ENCODE data around the gene CUBN. TPM values are rescaled to one million over a fixed set of nuclear protein-coding genes. Genes with fewer than 3 reads are reported as not detected.

CUBN gene
- total RNA-seq, 4 donors from 2014 or later, result 13.4 to 31.0 (median 19.7) TPM

DNA sequence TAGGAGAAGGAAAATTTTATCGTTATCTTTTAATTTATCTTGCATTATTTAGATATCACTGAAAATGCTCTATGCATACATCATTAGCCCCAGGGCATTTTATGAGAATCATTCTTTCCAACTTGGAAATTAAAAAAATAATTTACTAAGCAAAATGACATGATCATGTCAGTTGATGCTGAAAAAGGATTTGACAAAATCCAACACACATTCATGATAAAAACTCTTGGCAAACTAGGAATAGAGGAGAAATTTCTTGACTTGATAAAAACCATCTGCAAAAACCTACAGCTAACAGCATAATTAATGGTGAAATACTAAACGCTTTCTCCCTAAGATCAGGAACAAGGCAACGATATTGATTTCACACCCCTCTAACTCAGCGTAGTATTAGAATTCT lies 272.2 kb downstream of the CUBN start:
- no peaks in the 10 kb centered on the region for H3K27me3 ChIP-seq
- H3K27ac ChIP-seq, result no peak overlapping the region
- peaks cover 7 to 8% of the 10 kb centered on the region in 2 donors for H3K4me1 ChIP-seq
- no peaks in the 10 kb centered on the region for H3K9me3 ChIP-seq
- 86 to 94% methylated on average over 4 of the region's 4 CpGs for WGBS, 2 donors
- no peak overlapping the region for H3K4me3 ChIP-seq (replicated peaks in 1 of 3)
- intact Hi-C loops (cut with DNase I), result no loop called here
- TF ChIP-seq, protein P1, sequence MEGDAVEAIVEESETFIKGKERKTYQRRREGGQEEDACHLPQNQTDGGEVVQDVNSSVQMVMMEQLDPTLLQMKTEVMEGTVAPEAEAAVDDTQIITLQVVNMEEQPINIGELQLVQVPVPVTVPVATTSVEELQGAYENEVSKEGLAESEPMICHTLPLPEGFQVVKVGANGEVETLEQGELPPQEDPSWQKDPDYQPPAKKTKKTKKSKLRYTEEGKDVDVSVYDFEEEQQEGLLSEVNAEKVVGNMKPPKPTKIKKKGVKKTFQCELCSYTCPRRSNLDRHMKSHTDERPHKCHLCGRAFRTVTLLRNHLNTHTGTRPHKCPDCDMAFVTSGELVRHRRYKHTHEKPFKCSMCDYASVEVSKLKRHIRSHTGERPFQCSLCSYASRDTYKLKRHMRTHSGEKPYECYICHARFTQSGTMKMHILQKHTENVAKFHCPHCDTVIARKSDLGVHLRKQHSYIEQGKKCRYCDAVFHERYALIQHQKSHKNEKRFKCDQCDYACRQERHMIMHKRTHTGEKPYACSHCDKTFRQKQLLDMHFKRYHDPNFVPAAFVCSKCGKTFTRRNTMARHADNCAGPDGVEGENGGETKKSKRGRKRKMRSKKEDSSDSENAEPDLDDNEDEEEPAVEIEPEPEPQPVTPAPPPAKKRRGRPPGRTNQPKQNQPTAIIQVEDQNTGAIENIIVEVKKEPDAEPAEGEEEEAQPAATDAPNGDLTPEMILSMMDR (IDR thresholded peaks at IDR 0.05), result no peak
- TF ChIP-seq POLR2A (IDR thresholded peaks at IDR 0.05), result no peak
- no peaks in the 10 kb centered on the region for H3K36me3 ChIP-seq
- no peak for DNase-seq

DNA sequence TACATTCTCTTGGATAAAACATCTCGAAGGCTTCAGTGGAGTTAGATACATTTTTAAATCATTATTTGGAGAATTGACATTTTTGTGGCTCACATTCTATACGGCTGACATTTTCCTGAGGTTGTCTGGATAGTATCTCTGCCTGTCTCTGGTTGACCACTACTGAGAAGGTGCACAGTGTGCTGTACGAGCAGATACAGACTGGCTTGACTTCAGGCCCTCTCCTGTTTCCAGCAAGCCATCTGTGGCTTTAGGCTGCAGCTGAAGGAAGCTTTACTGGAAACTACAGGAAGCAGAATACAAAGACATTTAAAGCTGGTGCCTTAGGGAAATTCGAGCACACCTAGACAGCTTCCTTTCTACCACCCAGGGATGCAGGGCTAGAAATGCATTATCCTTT lies 273.0 kb downstream of the CUBN start:
- WGBS, 2 donors, result 66 to 79% methylated on average over 4 of the region's 4 CpGs

DNA sequence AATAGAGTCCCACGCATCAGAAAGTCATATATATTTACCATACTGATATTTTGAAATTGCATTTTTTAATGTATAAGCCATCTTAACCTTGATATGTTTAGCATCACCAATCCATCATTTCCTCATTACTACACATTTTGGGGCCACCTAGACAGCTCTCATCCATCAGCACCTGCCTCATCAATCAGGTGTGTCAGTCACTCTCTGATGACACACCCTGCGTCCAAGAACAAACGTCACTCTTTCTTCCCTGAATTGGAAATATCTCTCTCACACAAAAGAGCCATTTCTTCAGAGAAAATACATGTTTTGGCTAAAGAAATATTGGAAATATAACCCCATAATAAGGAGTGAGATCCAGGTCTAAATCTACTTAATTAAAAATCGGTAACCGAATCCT lies 273.5 kb downstream of the CUBN start:
- Histone ChIP-seq H3K4me3 (replicated peaks in 1 of 3) (no peak overlapping the region), H3K9me3 (no peaks in the 10 kb centered on the region), H3K4me1 (peaks cover 9% of the 10 kb centered on the region in 2 donors), H3K27ac (no peak overlapping the region), H3K36me3 (no peaks in the 10 kb centered on the region), H3K27me3 (no peaks in the 10 kb centered on the region)
- TF ChIP-seq, protein P1 (IDR thresholded peaks at IDR 0.05), result no peak
- no peak for TF ChIP-seq POLR2A (IDR thresholded peaks at IDR 0.05)
- DNase-seq, result no peak
- intact Hi-C loops (cut with DNase I), result no loop called here
- 88 to 94% methylated on average over 5 of the region's 5 CpGs for WGBS, 2 donors

More for the DNA sequence above, 273.0 kb downstream of the CUBN start:
- intact Hi-C loops (cut with DNase I), result no loop called here
- Histone ChIP-seq H3K4me1 (peaks cover 9% of the 10 kb centered on the region in 2 donors), H3K27me3 (no peaks in the 10 kb centered on the region), H3K9me3 (no peaks in the 10 kb centered on the region), H3K36me3 (no peaks in the 10 kb centered on the region), H3K4me3 (replicated peaks in 1 of 3) (no peak overlapping the region), H3K27ac (no peak overlapping the region)
- no peak for DNase-seq
- no peak for TF ChIP-seq POLR2A (IDR thresholded peaks at IDR 0.05)
- TF ChIP-seq, protein P1 (IDR thresholded peaks at IDR 0.05), result no peak

DNA sequence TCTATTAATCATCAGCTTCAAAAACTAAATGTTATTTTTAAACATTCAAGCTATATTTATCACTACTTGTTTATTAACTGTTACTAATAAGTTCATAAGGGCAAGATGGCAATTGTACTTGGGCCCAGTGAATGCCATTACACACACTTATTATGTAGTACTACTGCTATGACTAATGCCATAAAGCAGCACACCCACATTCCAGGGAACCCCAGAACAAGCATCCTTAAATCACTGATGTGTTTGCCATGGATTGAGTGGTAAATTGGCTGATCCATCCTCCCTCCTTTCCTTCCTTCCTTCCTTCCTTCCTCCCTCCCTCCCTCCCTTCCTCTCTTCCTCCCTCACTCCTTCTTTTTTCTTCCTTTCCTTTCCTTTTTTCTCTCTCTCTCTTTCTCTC lies 275.0 kb downstream of the CUBN start:
- DNase-seq, result no peak
- H3K4me1 ChIP-seq, result peaks cover 9% of the 10 kb centered on the region in 2 donors
- no peak overlapping the region for H3K27ac ChIP-seq
- no peak overlapping the region for H3K4me3 ChIP-seq (replicated peaks in 1 of 3)
- no peaks in the 10 kb centered on the region for H3K9me3 ChIP-seq
- no peak for TF ChIP-seq POLR2A (IDR thresholded peaks at IDR 0.05)
- TF ChIP-seq, protein P1 (IDR thresholded peaks at IDR 0.05), result no peak
- intact Hi-C loops (cut with DNase I), result no loop called here
- H3K27me3 ChIP-seq, result no peaks in the 10 kb centered on the region
- H3K36me3 ChIP-seq, result no peaks in the 10 kb centered on the region

DNA sequence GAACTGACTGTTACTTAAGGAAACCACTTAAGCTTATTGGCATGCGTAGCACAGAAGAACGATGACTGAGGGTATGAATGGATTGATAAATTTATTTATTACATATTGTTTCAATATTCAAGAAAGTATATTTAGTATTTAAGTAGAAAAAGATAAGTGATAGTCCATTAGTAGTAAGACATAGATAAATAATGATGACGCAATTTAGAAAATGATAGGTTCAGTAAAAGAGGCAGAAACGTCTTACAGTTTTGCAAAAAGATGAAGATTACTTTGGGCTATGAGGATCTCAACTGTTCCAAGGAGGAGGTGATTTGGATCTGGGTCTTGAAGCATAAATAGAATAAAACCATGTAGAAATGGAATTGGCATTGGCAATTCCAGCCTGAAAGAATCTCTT lies 275.8 kb downstream of the CUBN start:
- peaks cover 9% of the 10 kb centered on the region in 2 donors for H3K4me1 ChIP-seq
- H3K4me3 ChIP-seq (replicated peaks in 1 of 3), result no peak overlapping the region
- DNase-seq, result no peak
- WGBS, 2 donors, result 85% methylated on average over 4 of the region's 4 CpGs
- no peaks in the 10 kb centered on the region for H3K27me3 ChIP-seq
- no peaks in the 10 kb centered on the region for H3K36me3 ChIP-seq
- H3K27ac ChIP-seq, result no peak overlapping the region
- intact Hi-C loops (cut with DNase I), result no loop called here
- TF ChIP-seq, protein P1 (IDR thresholded peaks at IDR 0.05), result no peak
- TF ChIP-seq POLR2A (IDR thresholded peaks at IDR 0.05), result no peak
- no peaks in the 10 kb centered on the region for H3K9me3 ChIP-seq
